Adipose tissue (tissue), 3 donors: ENCODE measurements around the gene CLEC4F. TPM values are rescaled to one million over a fixed set of nuclear protein-coding genes. Genes with fewer than 3 reads are reported as not detected.

Experiments used
- H3K27ac ChIP-seq: one replicate; pipeline ENCODE4 v1.5.1; 2013; ENCODE audit warnings: low read depth, low read length
- WGBS, 3 donors: extraction: QIAGEN DNeasy Blood & Tissue Kit; methylation state at CpG; one replicate each; pipeline ENCODE4 v1.1.7; 2013; 5-methylcytosine and 5-hydroxymethylcytosine counted together
- polyA plus RNA-seq, 3 donors: library from polyadenylated mRNA; stranded (reverse); fragments of 200-250 nt; gene quantifications; one replicate each; pipeline ENCODE4 v1.2.3, GENCODE V29; 2013
- donor health status: healthy with polysubstance abuse.
- donor health status: Bipolar disorder and iron deficiency.
- donor health status: healthy.

Gene CLEC4F, protein sequence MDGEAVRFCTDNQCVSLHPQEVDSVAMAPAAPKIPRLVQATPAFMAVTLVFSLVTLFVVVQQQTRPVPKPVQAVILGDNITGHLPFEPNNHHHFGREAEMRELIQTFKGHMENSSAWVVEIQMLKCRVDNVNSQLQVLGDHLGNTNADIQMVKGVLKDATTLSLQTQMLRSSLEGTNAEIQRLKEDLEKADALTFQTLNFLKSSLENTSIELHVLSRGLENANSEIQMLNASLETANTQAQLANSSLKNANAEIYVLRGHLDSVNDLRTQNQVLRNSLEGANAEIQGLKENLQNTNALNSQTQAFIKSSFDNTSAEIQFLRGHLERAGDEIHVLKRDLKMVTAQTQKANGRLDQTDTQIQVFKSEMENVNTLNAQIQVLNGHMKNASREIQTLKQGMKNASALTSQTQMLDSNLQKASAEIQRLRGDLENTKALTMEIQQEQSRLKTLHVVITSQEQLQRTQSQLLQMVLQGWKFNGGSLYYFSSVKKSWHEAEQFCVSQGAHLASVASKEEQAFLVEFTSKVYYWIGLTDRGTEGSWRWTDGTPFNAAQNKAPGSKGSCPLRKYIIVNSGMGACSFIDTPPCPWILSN
- 1 to 10 TPM in 1 of 3 donors, under 1 TPM in 1, not detected in 1; 0.27 to 1.6 TPM for polyA plus RNA-seq

DNA sequence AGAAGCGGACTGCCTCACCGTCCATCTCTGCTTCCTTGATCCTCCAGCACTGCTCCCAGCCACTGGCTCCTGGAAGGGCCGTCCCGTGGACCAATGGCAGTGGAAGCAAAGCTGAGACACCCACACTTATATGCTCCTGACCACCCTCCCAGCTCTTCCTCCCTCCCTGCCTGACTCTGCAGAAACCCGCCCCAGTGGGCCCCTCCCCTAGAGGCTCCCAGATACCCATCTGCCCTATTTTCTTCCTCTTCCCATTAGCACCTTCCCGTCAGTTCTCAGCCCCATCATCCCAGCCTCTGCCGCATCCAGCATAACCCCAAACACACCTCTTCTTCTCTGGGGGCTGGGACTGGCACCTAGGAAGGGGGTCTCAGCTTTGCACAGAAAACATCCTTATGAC lies at the start of gene CLEC4F:
CLEC4F (minus strand) TSS at position 101 of the 400 bp plus-strand sequence; CDS start at position 25, 76 bp downstream.
- no peak within 1 kb of the TSS for H3K27ac ChIP-seq
- 69 to 81% (median 70%) methylated on average over 7 of the region's 7 CpGs for WGBS, 3 donors

DNA sequence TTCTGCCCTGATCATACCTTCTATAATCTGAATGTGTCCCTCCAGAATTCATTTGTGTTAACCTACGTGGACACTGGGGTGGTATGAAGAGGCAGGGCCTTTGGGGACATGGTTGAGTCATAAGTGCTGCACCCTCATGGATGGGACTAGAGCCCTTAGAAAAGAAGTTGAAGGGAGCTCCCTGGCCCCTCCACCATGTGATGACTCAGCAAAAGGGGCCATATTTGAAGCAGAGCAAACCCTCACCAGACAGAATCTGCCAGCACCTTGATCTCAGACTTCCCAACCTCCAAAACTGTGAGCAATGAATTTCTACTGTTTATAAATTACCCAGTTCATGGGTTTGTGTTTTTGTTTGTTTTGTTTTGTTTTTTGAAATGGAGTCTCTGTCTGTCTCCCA lies 48.6 kb upstream of the CLEC4F start:
- no peak overlapping the region for H3K27ac ChIP-seq
- WGBS, 3 donors = 73 to 90% (median 77%) methylated on average over 1 of the region's 1 CpG

DNA sequence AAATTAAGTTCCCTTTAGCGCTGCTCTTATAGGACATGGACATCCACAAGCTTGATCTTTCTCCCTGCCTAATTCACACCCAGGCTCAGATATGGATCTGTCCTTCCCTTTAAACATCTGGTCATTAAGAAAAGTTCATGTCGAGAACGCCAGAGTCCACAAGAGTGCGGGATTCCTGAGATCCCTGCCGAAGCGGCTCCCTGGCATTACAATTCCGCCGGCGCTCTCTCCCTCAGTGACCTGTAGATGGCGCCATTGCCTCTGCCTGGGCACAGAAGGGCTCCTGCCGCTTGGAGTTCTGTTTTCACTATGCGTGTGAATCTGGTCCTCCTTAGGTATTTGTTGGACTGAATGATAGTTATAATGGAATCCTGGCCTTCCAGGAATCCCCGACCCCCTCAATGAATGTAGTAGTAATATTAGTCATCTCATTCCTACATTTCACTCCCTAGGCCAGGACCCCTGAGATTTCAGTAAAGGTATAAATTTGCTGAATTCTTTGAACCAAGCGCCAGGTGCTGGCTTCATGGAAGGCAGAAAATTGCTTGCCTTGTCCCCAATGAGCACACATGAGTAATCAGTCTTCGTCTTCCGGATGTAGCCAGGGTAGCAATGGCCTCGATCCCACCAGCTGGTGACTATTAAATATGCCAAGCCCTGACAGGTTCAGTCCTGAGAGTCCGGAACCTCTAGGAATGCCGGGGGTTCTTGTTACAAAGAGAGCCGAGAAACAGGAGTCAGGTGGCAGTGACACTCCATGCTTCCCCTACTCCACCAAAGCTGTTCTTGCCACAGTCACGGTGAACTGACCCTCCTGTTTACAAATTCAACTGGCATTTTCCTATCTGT lies 41.6 kb upstream of the CLEC4F start:
- no peak overlapping the region for H3K27ac ChIP-seq
- WGBS, 3 donors = 24 to 27% (median 25%) methylated on average over 21 of the region's 21 CpGs

DNA sequence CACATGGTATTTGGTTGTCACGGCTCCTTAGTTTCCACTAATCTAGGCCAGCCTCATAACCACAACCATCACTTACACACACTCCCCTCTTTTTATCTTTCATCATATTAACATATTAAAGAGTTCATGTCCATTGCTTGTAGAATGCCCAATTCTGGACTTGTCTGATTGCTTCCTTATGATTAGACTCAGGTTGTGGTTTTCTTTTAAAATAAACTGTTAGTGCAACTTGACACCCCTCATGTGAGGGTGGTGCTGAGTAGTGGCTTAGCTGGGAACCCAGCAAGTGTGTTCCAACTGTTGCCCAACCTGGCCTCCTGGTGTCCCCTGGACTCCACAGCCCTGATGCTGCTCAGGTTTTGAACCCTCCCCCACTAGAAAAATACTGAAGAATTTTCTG lies 35.3 kb upstream of the CLEC4F start:
- WGBS, 3 donors = 52 to 92% (median 84%) methylated on average over 1 of the region's 1 CpG
- no peak overlapping the region for H3K27ac ChIP-seq

DNA sequence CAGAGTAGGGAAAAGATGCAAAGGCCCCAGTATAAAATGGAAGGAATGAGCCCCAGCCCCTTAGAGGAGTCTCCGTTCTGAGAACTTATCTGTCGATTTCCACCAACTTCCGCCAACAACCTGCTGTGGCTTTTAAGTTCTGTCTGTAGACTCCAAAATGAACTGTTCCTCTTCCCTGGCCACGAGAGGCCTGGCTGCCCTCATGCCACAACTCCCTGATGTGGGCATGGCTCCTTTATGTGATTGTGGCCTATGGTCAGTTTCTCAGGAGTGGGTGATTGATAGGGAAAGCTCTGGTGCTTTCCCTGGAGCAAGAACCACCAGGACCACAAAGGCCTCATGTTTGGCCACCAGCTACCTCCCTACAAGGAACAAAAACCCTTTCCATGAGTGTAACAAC lies 34.0 kb upstream of the CLEC4F start:
- H3K27ac ChIP-seq = no peak overlapping the region
- 72 to 97% (median 91%) methylated on average over 4 of the region's 4 CpGs for WGBS, 3 donors

DNA sequence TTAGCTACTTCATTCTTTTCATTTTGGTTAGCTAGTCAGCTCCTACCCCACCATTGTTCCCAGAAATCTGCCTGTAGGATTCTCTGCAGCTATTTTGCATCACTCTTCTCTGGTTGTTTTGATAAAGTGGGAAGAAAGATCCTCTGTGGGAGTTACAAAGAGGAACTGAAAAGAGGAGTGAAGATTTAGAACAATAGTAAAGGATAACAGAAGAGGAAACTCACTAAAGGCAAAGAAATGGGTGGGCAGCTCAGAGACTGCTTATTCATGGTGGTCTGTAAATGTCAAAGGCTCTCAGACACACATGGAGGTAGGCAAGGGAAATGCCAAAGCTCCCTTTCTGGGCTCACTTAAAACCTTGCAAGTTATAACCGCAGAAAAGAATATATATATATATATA lies 32.4 kb upstream of the CLEC4F start:
- WGBS, 3 donors = 70 to 100% (median 79%) methylated on average over 1 of the region's 1 CpG
- H3K27ac ChIP-seq = no peak overlapping the region

DNA sequence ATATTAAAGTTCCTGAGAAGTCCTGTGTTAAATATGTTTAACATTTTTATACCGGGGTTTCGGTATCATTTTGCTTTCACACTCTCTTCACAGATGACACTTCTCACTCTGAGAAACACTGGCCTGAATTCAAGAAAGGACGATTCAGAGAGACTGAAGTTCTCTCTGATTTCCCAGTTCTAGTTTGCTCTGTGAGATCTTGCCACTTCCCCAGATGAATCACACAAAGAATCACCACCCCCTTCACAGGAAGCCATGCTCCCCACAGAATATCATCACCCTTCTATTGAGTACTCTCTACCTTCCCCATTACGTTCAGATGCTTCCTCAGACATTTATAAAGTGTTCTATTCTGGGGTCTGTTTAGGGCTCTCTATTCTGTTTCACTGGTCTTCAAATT lies 31.3 kb upstream of the CLEC4F start:
- WGBS, 3 donors = 43 to 73% (median 50%) methylated on average over 4 of the region's 4 CpGs
- no peak overlapping the region for H3K27ac ChIP-seq

DNA sequence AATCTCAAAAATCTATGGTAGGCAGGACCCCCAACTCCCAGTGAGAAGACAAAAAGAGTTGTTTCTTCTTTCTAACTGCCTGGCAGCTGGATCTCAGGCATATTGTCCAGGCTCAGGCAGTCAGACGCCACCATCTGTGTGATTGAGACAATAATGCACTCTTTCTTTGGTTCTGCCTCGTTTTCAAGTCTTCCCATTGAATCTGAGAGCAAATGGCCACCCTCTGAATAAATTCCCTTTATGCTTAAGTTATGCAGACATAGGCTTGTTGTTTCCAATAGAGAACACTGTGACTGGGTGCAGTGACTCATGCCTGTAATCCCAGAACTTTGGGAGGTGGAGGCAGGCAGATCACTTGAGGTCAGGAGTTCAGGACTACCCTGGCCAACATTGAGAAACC lies 30.5 kb upstream of the CLEC4F start:
- H3K27ac ChIP-seq = no peak overlapping the region
- WGBS, 3 donors = 56 to 65% (median 60%) methylated on average over 2 of the region's 2 CpGs

DNA sequence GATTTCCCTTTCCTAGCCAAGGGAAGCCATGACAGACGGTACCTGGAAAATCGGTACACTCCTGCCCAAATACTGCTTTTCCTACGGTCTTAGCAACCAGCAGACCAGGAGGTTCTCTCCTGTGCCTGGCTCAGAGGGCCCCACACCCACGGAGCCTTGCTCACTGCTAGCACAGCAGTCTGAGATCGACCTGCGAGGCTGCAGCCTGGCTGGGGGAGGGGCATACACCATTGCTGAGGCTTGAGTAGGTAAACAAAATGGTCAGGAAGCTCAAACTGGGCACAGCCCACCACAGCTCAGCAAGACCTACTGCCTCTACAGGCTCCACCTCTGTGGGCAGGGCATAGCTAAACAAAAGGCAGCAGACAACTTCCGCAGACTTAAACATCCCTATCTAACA lies 22.0 kb upstream of the CLEC4F start:
- 65 to 85% (median 85%) methylated on average over 7 of the region's 7 CpGs for WGBS, 3 donors
- no peak overlapping the region for H3K27ac ChIP-seq

DNA sequence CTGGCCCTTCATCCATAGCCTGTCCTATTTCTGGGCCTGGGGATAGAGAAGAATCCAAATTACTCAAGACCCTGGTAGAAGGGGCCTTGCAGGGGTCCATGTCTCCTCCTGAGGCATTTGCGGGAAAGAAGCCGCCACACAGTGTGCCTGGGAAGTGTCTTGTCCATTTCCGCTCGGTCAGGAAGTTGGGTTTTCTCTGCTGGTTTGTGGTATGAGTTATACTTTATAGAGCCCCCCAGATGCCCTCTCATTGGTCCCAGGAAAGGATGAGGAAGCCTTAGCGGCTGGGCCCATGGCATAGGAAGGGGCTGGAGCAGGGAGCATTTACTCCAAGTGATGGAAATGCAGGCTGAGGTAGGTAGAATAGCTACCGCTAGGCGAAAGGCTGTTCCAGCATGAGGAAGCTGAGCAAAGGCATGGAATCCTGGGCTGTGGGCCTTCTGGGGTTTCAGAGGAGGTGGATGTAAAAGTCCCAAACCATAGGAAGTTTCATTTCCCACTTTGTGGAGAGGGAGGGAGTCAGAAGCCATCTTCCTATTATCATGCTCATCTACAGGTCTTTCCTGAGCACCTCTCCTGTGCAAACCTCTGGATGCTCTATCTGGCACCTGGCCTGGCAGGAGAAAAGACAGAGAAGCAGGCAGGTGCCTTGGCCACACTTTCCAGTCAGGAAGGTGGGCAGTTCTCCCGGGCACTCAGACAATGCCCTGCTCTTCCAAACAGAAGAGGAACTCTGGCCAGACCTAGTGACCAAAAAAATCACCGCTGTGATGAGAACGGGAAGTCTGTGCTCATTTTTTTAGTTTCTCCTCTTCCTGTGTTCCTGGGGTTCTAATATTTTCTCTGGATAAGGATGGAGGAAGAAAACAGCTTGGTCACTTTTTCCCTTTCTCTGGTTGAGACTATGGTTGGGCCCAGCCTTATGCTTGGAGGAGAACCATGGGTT lies 17.9 kb upstream of the CLEC4F start:
- H3K27ac ChIP-seq = no peak overlapping the region
- 72 to 87% (median 78%) methylated on average over 10 of the region's 10 CpGs for WGBS, 3 donors

DNA sequence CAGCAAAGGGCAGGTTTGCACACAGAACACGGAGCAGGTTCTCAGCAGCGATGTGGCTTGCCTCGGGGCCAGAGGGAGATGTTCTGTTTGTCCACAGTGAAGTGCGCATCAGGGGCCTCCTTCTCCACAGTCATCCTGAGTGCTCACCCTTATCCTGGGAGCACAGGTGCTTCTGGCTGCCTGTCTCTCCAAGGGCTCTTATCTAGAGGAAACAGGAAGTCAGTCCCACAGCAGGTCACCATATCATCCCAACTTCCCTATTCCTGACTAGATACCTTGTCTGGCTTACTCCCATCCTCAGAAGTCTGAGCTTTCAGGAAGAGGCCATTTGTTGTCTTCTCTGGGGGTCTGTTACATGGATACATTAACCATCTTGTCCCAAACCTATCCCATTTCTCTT lies 15.2 kb upstream of the CLEC4F start, which contains the start of gene CD207:
CD207 (minus strand) TSS at position 174 of the 400 bp plus-strand sequence; CDS start at position 134, 40 bp downstream.
- WGBS, 3 donors = 87 to 90% (median 88%) methylated on average over 4 of the region's 4 CpGs
- no peak within 1 kb of the TSS for H3K27ac ChIP-seq

DNA sequence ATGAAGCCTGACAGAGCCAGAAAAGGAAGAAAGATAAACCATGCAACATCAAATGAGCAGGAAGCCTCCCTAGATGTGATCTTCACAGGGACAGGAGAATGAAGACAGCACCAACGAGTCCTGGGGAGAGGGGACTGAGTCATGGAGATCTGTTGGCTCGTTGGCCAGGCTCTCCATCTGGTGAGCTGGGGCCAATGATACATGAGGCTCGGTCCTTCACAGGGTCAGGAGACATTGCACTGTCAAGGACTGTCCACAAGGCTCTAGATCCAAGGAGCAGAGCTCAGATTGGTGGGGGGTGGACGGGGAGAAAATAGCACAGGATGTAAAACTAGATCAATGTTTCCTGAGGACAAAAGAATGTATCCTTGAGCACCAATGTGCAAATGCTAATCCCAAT lies 14.5 kb upstream of the CLEC4F start:
- no peak overlapping the region for H3K27ac ChIP-seq
- WGBS, 3 donors = 61 to 75% (median 66%) methylated on average over 4 of the region's 4 CpGs

DNA sequence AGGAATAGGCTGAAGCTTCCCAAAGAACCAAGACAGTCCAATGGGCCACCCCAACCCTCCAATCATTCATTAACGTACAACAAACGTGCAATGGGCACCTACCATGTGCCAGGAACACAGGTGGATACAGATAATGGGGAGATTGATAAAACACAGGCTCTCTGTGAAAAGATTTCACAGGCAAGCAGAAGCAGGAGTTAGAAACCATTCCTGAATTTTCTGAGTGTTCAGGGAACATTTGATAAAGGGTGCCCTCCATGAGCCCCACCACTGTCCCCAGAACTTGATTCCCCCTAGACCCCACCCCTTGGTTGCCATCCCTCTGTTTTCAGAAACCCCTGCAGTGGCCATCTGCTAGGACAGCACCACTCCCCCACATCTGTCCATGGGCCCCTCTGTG lies 13.7 kb upstream of the CLEC4F start:
- H3K27ac ChIP-seq = no peak overlapping the region
- WGBS, 3 donors = 78 to 89% (median 89%) methylated on average over 2 of the region's 2 CpGs

DNA sequence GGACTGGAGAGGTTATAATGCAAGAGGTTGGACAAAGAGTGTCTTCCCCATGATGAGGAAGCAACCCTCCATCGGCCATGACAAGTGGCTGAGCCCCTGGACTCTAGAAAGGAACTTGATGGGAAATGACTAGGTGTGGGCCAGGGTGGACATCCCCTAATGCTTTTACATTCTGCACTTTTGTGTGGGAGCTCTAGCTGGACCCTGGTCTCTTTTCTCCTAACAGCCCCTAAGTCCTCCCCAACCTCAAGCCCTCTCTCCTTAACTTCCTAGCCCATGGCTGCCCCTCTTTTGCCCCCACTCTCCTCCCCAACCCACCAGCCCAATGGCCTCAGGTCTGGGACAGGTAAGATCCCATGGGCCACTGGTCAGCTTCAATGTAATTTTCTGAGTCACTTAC lies 12.8 kb upstream of the CLEC4F start:
- H3K27ac ChIP-seq = no peak overlapping the region
- 45 to 93% (median 86%) methylated on average over 1 of the region's 1 CpG for WGBS, 3 donors

DNA sequence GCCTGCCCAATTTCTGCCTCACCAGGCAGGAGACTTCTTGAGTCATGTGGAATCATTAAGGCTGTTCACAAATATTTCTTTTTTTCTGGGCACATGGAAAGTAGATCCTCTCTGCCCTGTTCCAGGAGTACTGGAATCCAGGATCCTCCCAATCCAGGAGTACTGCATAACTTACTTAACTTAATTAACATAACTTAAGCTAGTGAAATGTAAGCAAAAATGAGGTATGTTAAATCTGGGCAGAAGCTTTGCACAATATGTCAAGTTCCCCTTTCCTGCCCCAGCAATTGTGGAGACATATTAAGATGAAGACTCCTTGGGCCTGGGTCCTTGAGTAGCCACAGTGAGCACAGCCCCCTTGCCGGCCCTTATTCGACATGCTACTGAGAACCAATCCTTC lies 12.0 kb upstream of the CLEC4F start:
- H3K27ac ChIP-seq = no peak overlapping the region
- WGBS, 3 donors = 90 to 92% (median 91%) methylated on average over 2 of the region's 2 CpGs

DNA sequence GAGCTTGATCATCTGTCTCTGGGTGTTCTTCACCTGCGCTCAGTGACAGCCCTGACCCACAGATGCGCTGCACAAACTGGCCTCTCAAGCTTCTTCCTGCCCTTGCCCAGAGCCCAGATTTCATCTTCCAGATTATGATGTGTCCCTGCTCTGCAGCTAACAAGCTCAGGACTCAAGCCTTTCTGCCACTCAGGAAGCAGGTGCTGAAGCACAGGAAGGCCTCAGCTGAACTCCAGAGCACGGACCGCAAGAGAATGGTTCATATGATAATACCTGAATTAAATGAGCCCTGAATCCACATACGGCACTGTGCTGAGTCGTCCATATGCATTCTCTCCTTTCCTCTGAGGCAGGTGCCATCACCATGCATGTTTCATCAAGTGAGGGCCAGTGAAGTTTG lies 11.5 kb upstream of the CLEC4F start:
- no peak overlapping the region for H3K27ac ChIP-seq

DNA sequence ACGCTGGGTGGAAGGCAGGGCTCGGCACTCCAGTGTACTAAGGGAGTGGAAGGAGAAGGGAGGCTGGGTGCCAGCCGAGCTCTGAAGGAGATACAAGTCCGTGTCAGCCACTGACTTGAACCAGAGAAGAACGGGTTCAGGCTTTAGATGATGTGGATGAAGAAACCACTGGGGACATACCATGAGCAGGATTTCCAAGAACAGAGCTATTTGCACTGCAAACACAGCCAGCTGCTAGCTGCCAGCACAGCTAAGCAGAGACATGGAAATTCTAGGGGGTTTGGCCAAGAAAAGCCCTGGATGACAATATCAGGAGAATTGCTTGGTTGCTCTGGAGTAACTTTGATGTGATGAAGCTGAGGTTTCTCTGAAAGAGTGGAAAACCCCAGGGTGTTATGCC lies 10.0 kb upstream of the CLEC4F start:
- 40 to 66% (median 54%) methylated on average over 5 of the region's 5 CpGs for WGBS, 3 donors
- H3K27ac ChIP-seq = no peak overlapping the region

More for the DNA sequence above, 11.5 kb upstream of the CLEC4F start:
- 48 to 79% (median 58%) methylated on average over 6 of the region's 6 CpGs for WGBS, 3 donors

DNA sequence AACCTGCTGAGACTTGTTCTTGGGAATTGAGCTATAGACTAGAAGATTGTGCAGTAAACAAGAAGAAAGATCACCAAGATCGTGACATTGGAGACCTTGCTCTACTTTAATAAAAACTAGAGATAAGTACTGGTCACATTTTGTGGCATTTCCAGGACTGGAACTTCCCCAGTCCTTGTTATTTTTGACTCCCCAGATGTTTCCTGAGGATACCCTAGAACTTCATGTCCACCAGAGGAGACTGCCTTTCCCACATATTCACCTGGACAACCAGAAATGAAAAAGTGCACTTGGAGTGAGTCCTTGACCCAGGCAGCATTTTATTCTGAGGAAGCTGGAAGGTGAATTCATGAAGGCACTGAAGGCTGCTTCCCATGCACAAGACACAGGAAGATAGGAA lies 9.5 kb upstream of the CLEC4F start:
- no peak overlapping the region for H3K27ac ChIP-seq
- WGBS, 3 donors = 58 to 67% (median 65%) methylated on average over 1 of the region's 1 CpG
